Mesenchymal stem cell (in vitro differentiated cells and primary cell): Measurements from ENCODE around the gene TMEM150C.
A peak's percentile ranks its signal among the peaks of the same experiment; 100 is the strongest.

Experiments used
- DNase-seq: peaks from one replicate; pipeline ENCODE4 v3.0.0-alpha.2; 2013
- H2AFZ ChIP-seq: one replicate; pipeline ENCODE4 v1.6.1; 2013; ENCODE audit warnings: low read depth, mild to moderate bottlenecking, control low read depth, inconsistent platforms, low read length, moderate library complexity
- H2AK5ac ChIP-seq: 2 replicates; pipeline ENCODE4 v1.6.1; 2013; ENCODE audit warnings: low read length, moderate library complexity, mild to moderate bottlenecking, inconsistent platforms; ENCODE audit not compliant: severe bottlenecking
- H2BK120ac ChIP-seq: one replicate; pipeline ENCODE4 v1.6.1; 2013; ENCODE audit warnings: low read depth, mild to moderate bottlenecking, inconsistent platforms, low read length, moderate library complexity
- H2BK12ac ChIP-seq, 2 experiments: one replicate each; pipeline ENCODE4 v1.6.1; 2013; ENCODE audit warnings: inconsistent platforms in 2 of 2, low read length in 2 of 2, mild to moderate bottlenecking in 2 of 2, moderate library complexity in 2 of 2, control low read depth in 1 of 2
- H2BK15ac ChIP-seq: one replicate; pipeline ENCODE4 v1.6.1; 2013; ENCODE audit warnings: mild to moderate bottlenecking, low read depth, inconsistent platforms; ENCODE audit not compliant: poor library complexity, severe bottlenecking
- H2BK5ac ChIP-seq: 2 replicates; pipeline ENCODE4 v1.6.1; 2013; ENCODE audit warnings: low read depth, mild to moderate bottlenecking, low read length, control low read depth, inconsistent platforms; ENCODE audit not compliant: poor library complexity, severe bottlenecking
- H3K14ac ChIP-seq, 2 experiments: one replicate each; pipeline ENCODE4 v1.6.1; 2013; ENCODE audit warnings: inconsistent platforms in 2 of 2, low read length in 2 of 2, control low read depth in 1 of 2, mild to moderate bottlenecking in 1 of 2, moderate library complexity in 1 of 2
- H3K18ac ChIP-seq, 2 experiments: one replicate each; pipeline ENCODE4 v1.6.1; 2013; ENCODE audit warnings: inconsistent platforms in 2 of 2, low read length in 2 of 2, control low read depth in 1 of 2, low read depth in 1 of 2, mild to moderate bottlenecking in 1 of 2
- H3K23ac ChIP-seq, 2 experiments: one replicate each; pipeline ENCODE4 v1.6.1; 2013; ENCODE audit warnings: inconsistent platforms in 2 of 2, low read length in 2 of 2, mild to moderate bottlenecking in 2 of 2, moderate library complexity in 2 of 2, control low read depth in 1 of 2
- H3K27ac ChIP-seq: 2 replicates; pipeline ENCODE4 v1.5.1; 2013; ENCODE audit warnings: mild to moderate bottlenecking, moderate library complexity, low read length, control low read depth, inconsistent platforms; ENCODE audit not compliant: poor library complexity, severe bottlenecking
- H3K27me3 ChIP-seq, 2 experiments: 2 replicates each; pipeline versions ENCODE4 v1.6.1 to v1.7.0; 2013; ENCODE audit warnings: low read length in 2 of 2, mild to moderate bottlenecking in 2 of 2, moderate library complexity in 2 of 2, control low read depth in 1 of 2, inconsistent platforms in 1 of 2; ENCODE audit not compliant: control insufficient read depth in 1 of 2, insufficient read depth in 1 of 2
- H3K36me3 ChIP-seq, 2 experiments: 2 replicates each; pipeline versions ENCODE4 v1.6.1 to v1.7.0; 2013; ENCODE audit warnings: low read length in 2 of 2, control low read depth in 1 of 2, inconsistent platforms in 1 of 2, low read depth in 1 of 2, mild to moderate bottlenecking in 1 of 2; ENCODE audit not compliant: insufficient read depth in 2 of 2, control insufficient read depth in 1 of 2
- H3K4ac ChIP-seq, 2 experiments: one replicate each; pipeline ENCODE4 v1.6.1; 2013; ENCODE audit warnings: inconsistent platforms in 2 of 2, low read length in 2 of 2, mild to moderate bottlenecking in 2 of 2, moderate library complexity in 2 of 2, control low read depth in 1 of 2, low read depth in 1 of 2
- H3K4me1 ChIP-seq: 2 replicates; pipeline ENCODE4 v1.6.1; 2013; ENCODE audit warnings: low read depth, low read length, control low read depth; ENCODE audit not compliant: control insufficient read depth, insufficient read depth
- H3K4me2 ChIP-seq: 2 replicates; pipeline ENCODE4 v1.6.1; 2013; ENCODE audit warnings: low read length, mild to moderate bottlenecking, inconsistent platforms; ENCODE audit not compliant: poor library complexity, severe bottlenecking
- H3K4me3 ChIP-seq, 2 experiments: 2 replicates each; pipeline versions ENCODE4 v1.5.1 to v1.7.0; 2013; ENCODE audit warnings: low read length in 2 of 2, mild to moderate bottlenecking in 2 of 2, control low read depth in 1 of 2, low read depth in 1 of 2; ENCODE audit not compliant: insufficient read depth in 1 of 2
- H3K79me1 ChIP-seq: replicated peaks from 2 replicates; pipeline ENCODE4 v1.6.1; 2013; ENCODE audit warnings: mild to moderate bottlenecking, control low read depth, low read length, inconsistent platforms; ENCODE audit not compliant: poor library complexity, severe bottlenecking
- H3K9ac ChIP-seq: 2 replicates; pipeline ENCODE4 v1.7.0; 2013; ENCODE audit warnings: mild to moderate bottlenecking, low read length, moderate library complexity
- H3K9me3 ChIP-seq: 2 replicates; pipeline ENCODE4 v1.7.0; 2013; ENCODE audit warnings: mild to moderate bottlenecking, low read length; ENCODE audit not compliant: control insufficient read depth
- H4K8ac ChIP-seq: one replicate; pipeline ENCODE4 v1.6.1; 2013; ENCODE audit warnings: inconsistent platforms, mild to moderate bottlenecking, low read length, moderate library complexity
- H4K91ac ChIP-seq: one replicate; pipeline ENCODE4 v1.6.1; 2013; ENCODE audit warnings: mild to moderate bottlenecking, low read length, inconsistent platforms
- WGBS: methylation state at CpG from one replicate; pipeline ENCODE4 v1.1.7; 2013; ENCODE audit warnings: mixed read lengths; 5-methylcytosine and 5-hydroxymethylcytosine counted together

TMEM150C gene

GRCh38 chr4:82604522-82604921 lies 42.7 kb upstream of the TMEM150C start:
- H2BK5ac ChIP-seq: no peak overlapping the region
- H2AK5ac ChIP-seq: no peak overlapping the region
- no peak overlapping the region for H3K18ac ChIP-seq
- H3K4ac ChIP-seq: no peak overlapping the region
- no peak overlapping the region for H2BK12ac ChIP-seq
- no peak overlapping the region for H2BK15ac ChIP-seq
- H3K4me1 ChIP-seq: no peaks in the 10 kb centered on the region
- no peak overlapping the region for H3K9ac ChIP-seq
- WGBS: 57% methylated on average over 1 of the region's 1 CpG
- no peak overlapping the region for H3K23ac ChIP-seq
- no peak for DNase-seq
- no peak overlapping the region for H4K8ac ChIP-seq
- H3K79me1 ChIP-seq: no peaks in the 10 kb centered on the region
- no peak overlapping the region for H4K91ac ChIP-seq
- no peaks in the 10 kb centered on the region for H3K27me3 ChIP-seq
- no peak overlapping the region for H3K4me3 ChIP-seq
- H3K14ac ChIP-seq: no peak overlapping the region
- no peak overlapping the region for H2BK120ac ChIP-seq
- H3K36me3 ChIP-seq: no peaks in the 10 kb centered on the region
- no peaks in the 10 kb centered on the region for H3K9me3 ChIP-seq
- no peak overlapping the region for H3K4me2 ChIP-seq
- no peak overlapping the region for H2AFZ ChIP-seq
- H3K27ac ChIP-seq: no peak overlapping the region

DNA sequence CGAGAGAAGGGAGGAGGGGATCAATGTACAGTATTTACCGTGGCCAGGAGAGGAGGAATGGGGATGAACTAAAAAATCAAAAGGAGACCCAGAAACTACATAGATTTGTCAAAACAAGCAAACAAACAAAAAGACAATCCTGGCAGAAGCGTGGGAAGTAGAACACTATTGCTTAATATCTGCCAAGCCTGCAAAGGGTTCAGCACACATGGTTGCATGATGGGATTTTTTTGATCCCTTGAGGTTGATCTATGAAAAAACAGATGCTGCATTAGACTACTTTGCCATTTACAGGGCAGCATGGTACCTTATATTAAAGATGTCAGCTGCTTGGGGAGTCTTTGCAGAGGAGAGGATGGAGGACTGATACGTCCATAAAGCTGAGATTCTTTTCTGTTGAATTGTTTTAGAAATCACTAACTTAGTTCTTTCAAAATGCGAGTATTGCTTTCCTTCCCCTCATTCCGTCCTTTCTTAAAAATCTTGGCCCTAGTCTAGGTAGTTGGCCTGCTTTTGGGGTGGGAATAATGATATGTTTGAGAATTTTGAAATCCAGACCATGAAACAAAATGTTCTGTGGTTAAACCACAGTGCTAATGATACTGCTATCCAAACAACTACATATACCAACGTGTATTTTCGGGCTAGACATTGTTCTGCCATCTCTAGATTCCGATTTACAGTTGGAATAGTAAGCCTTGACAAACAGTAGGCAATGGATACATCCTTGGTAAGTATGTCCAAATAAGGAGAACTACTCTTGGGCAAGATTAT lies 39.6 kb upstream of the TMEM150C start:
- H2BK12ac ChIP-seq: no peak overlapping the region
- no peak for DNase-seq
- H2BK15ac ChIP-seq: no peak overlapping the region
- no peak overlapping the region for H3K9ac ChIP-seq
- no peak overlapping the region for H3K4ac ChIP-seq
- no peak overlapping the region for H4K8ac ChIP-seq
- no peak overlapping the region for H3K23ac ChIP-seq
- H3K4me2 ChIP-seq: no peak overlapping the region
- no peaks in the 10 kb centered on the region for H3K79me1 ChIP-seq
- H3K27ac ChIP-seq: no peak overlapping the region
- H2BK120ac ChIP-seq: no peak overlapping the region
- peaks cover 0 to 12% of the 10 kb centered on the region in 2 experiments for H3K27me3 ChIP-seq
- H2AK5ac ChIP-seq: no peak overlapping the region
- H3K18ac ChIP-seq: no peak overlapping the region
- 80% methylated on average over 4 of the region's 9 CpGs for whole genome bisulfite sequencing
- H2BK5ac ChIP-seq: no peak overlapping the region
- no peaks in the 10 kb centered on the region for H3K9me3 ChIP-seq
- H3K4me3 ChIP-seq: no peak overlapping the region
- no peaks in the 10 kb centered on the region for H3K36me3 ChIP-seq
- no peak overlapping the region for H2AFZ ChIP-seq
- no peaks in the 10 kb centered on the region for H3K4me1 ChIP-seq
- H3K14ac ChIP-seq: no peak overlapping the region
- H4K91ac ChIP-seq: no peak overlapping the region

- 70% methylated on average over 4 of the region's 4 CpGs for WGBS
Observed at GRCh38 chr4:82599336-82599735, 37.5 kb upstream of the TMEM150C start.

GRCh38 chr4:82594456-82594855 lies 32.7 kb upstream of the TMEM150C start:
- no peak overlapping the region for H4K91ac ChIP-seq
- H3K4me1 ChIP-seq: peaks cover 3% of the 10 kb centered on the region
- H3K4me3 ChIP-seq: no peak overlapping the region
- no peaks in the 10 kb centered on the region for H3K79me1 ChIP-seq
- H3K9me3 ChIP-seq: no peaks in the 10 kb centered on the region
- no peak overlapping the region for H2BK120ac ChIP-seq
- peak; percentile 4 for DNase-seq
- no peak overlapping the region for H3K27ac ChIP-seq
- H2AK5ac ChIP-seq: no peak overlapping the region
- H4K8ac ChIP-seq: no peak overlapping the region
- H3K4me2 ChIP-seq: no peak overlapping the region
- no peak overlapping the region for H2BK5ac ChIP-seq
- no peak overlapping the region for H3K23ac ChIP-seq
- H2AFZ ChIP-seq: no peak overlapping the region
- no peak overlapping the region for H3K18ac ChIP-seq
- no peaks in the 10 kb centered on the region for H3K36me3 ChIP-seq
- no peak overlapping the region for H3K14ac ChIP-seq
- H3K4ac ChIP-seq: no peak overlapping the region
- H3K27me3 ChIP-seq: peaks cover 8 to 47% of the 10 kb centered on the region in 2 experiments
- H3K9ac ChIP-seq: no peak overlapping the region
- no peak overlapping the region for H2BK15ac ChIP-seq
- H2BK12ac ChIP-seq: no peak overlapping the region
- 90% methylated on average over 3 of the region's 4 CpGs for WGBS

More at GRCh38 chr4:82599336-82599735, 37.5 kb upstream of the TMEM150C start:
- no peak overlapping the region for H2AFZ ChIP-seq
- H3K14ac ChIP-seq: no peak overlapping the region
- no peak overlapping the region for H3K27ac ChIP-seq
- no peaks in the 10 kb centered on the region for H3K79me1 ChIP-seq
- no peaks in the 10 kb centered on the region for H3K9me3 ChIP-seq
- H3K4me3 ChIP-seq: no peak overlapping the region
- no peak overlapping the region for H4K8ac ChIP-seq
- H2AK5ac ChIP-seq: no peak overlapping the region
- no peak for DNase-seq
- peaks cover 0 to 12% of the 10 kb centered on the region in 2 experiments for H3K27me3 ChIP-seq
- H2BK5ac ChIP-seq: no peak overlapping the region
- no peak overlapping the region for H3K23ac ChIP-seq
- no peak overlapping the region for H3K4ac ChIP-seq
- no peak overlapping the region for H2BK120ac ChIP-seq
- no peaks in the 10 kb centered on the region for H3K4me1 ChIP-seq
- no peak overlapping the region for H3K4me2 ChIP-seq
- H2BK15ac ChIP-seq: no peak overlapping the region
- H3K36me3 ChIP-seq: no peaks in the 10 kb centered on the region
- H3K9ac ChIP-seq: no peak overlapping the region
- no peak overlapping the region for H3K18ac ChIP-seq
- H4K91ac ChIP-seq: no peak overlapping the region
- H2BK12ac ChIP-seq: no peak overlapping the region
